GM21528 (cell line): Measurements from ENCODE around the gene TLX1.

Source experiments
- ATAC-seq: cut with Tn5 transposase; IDR thresholded peaks from one replicate; pipeline ENCODE4 v1.9.1; 2021; ENCODE audit warnings: mild to moderate bottlenecking, moderate library complexity; ENCODE audit not compliant: unreplicated experiment, low FRiP score

Gene TLX1

GRCh38 chr10:101111547-101111946, 19.6 kb upstream of the TLX1 start:
- ATAC-seq: no peak

GRCh38 chr10:101112799-101113594, 18.1 kb upstream of the TLX1 start:
- no peak for ATAC-seq

- ATAC-seq: no peak
These were observed 17.2 kb upstream of the TLX1 start for GRCh38 chr10:101113890-101114403.

- ATAC-seq: no peak
These were observed 16.5 kb upstream of the TLX1 start for GRCh38 chr10:101114646-101115045.

- no peak for ATAC-seq
These were observed 14.3 kb upstream of the TLX1 start for GRCh38 chr10:101116754-101117153.

GRCh38 chr10:101118031-101118430, 13.1 kb upstream of the TLX1 start:
- no peak for ATAC-seq

GRCh38 chr10:101120520-101120883, 10.6 kb upstream of the TLX1 start:
- ATAC-seq: no peak

- ATAC-seq: no peak
These were observed 10.0 kb upstream of the TLX1 start for GRCh38 chr10:101120884-101121653.

- ATAC-seq: no peak
These were observed 9.5 kb upstream of the TLX1 start for GRCh38 chr10:101121654-101122031.

- ATAC-seq: no peak
These were observed 8.6 kb upstream of the TLX1 start for GRCh38 chr10:101122270-101123084.

- no peak for ATAC-seq
These were observed 7.8 kb upstream of the TLX1 start for GRCh38 chr10:101123085-101123814.

- no peak for ATAC-seq
These were observed 7.1 kb upstream of the TLX1 start for GRCh38 chr10:101123815-101124617.

GRCh38 chr10:101124933-101125332, 6.2 kb upstream of the TLX1 start:
- no peak for ATAC-seq

GRCh38 chr10:101126684-101127628, 4.1 kb upstream of the TLX1 start:
- no peak for ATAC-seq

- no peak for ATAC-seq
These were observed 959 bp upstream of the TLX1 start for GRCh38 chr10:101130141-101130540.

- no peak for ATAC-seq
These were observed 999 bp downstream of the TLX1 start for GRCh38 chr10:101131962-101132635.

GRCh38 chr10:101132636-101133473, 1.8 kb downstream of the TLX1 start:
- no peak for ATAC-seq
